Measurements from ENCODE around the gene GLG1.
"Not testable (repeated sequence)": the region's sequence is repeated elsewhere in the genome, so short reads cannot be mapped to it uniquely, and the experiment has no call there.

- TF ChIP-seq, protein P1, sequence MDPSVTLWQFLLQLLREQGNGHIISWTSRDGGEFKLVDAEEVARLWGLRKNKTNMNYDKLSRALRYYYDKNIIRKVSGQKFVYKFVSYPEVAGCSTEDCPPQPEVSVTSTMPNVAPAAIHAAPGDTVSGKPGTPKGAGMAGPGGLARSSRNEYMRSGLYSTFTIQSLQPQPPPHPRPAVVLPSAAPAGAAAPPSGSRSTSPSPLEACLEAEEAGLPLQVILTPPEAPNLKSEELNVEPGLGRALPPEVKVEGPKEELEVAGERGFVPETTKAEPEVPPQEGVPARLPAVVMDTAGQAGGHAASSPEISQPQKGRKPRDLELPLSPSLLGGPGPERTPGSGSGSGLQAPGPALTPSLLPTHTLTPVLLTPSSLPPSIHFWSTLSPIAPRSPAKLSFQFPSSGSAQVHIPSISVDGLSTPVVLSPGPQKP (IDR thresholded peaks at IDR 0.05; ENCODE audit: low read depth, low read length): not testable (repeated sequence)
- not testable (repeated sequence) for TF ChIP-seq RCOR1 (IDR thresholded peaks at IDR 0.05; ENCODE audit: low read depth, low read length); SMC3 (IDR thresholded peaks at IDR 0.05); POLR2A (IDR thresholded peaks at IDR 0.05; ENCODE audit: low read length); MAZ (IDR thresholded peaks at IDR 0.05; ENCODE audit: borderline replicate concordance, low read depth, low read length); JUNB (IDR thresholded peaks at IDR 0.05); ZFP36 (IDR thresholded peaks at IDR 0.05; ENCODE audit: borderline replicate concordance, partially characterized antibody)
- TF ChIP-seq, protein P2, sequence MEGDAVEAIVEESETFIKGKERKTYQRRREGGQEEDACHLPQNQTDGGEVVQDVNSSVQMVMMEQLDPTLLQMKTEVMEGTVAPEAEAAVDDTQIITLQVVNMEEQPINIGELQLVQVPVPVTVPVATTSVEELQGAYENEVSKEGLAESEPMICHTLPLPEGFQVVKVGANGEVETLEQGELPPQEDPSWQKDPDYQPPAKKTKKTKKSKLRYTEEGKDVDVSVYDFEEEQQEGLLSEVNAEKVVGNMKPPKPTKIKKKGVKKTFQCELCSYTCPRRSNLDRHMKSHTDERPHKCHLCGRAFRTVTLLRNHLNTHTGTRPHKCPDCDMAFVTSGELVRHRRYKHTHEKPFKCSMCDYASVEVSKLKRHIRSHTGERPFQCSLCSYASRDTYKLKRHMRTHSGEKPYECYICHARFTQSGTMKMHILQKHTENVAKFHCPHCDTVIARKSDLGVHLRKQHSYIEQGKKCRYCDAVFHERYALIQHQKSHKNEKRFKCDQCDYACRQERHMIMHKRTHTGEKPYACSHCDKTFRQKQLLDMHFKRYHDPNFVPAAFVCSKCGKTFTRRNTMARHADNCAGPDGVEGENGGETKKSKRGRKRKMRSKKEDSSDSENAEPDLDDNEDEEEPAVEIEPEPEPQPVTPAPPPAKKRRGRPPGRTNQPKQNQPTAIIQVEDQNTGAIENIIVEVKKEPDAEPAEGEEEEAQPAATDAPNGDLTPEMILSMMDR (IDR thresholded peaks at IDR 0.05): not testable (repeated sequence)
- TF ChIP-seq, protein P3, sequence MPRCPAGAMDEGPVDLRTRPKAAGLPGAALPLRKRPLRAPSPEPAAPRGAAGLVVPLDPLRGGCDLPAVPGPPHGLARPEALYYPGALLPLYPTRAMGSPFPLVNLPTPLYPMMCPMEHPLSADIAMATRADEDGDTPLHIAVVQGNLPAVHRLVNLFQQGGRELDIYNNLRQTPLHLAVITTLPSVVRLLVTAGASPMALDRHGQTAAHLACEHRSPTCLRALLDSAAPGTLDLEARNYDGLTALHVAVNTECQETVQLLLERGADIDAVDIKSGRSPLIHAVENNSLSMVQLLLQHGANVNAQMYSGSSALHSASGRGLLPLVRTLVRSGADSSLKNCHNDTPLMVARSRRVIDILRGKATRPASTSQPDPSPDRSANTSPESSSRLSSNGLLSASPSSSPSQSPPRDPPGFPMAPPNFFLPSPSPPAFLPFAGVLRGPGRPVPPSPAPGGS (IDR thresholded peaks at IDR 0.05): not testable (repeated sequence)
Observed at GRCh38 chr16:74410981-74411380, 195.9 kb downstream of the GLG1 start.

All from A549 (cell line).